H9 (cell line): ENCODE data around the gene XIRP1. TPM values are rescaled to one million over a fixed set of nuclear protein-coding genes. Genes with fewer than 3 reads are reported as not detected.

Experiments
- DNase-seq: peaks from one replicate; pipeline ENCODE4 v3.0.0-alpha.2; 2017
- H2AFZ ChIP-seq: one replicate; pipeline ENCODE4 v1.6.1; 2013; ENCODE audit warnings: mild to moderate bottlenecking, low read length, control low read depth, moderate library complexity
- H2AK5ac ChIP-seq: 2 replicates; pipeline ENCODE4 v1.6.1; 2013; ENCODE audit warnings: low read length, control low read depth, mixed read lengths; ENCODE audit not compliant: insufficient read length
- H2BK120ac ChIP-seq: one replicate; pipeline ENCODE4 v1.6.1; 2013; ENCODE audit warnings: low read depth, mild to moderate bottlenecking, low read length, control low read depth, inconsistent platforms; ENCODE audit not compliant: poor library complexity, severe bottlenecking
- H2BK12ac ChIP-seq: 2 replicates; pipeline ENCODE4 v1.6.1; 2013; ENCODE audit warnings: low read length, control low read depth, mixed read lengths, low read depth; ENCODE audit not compliant: insufficient read length
- H2BK15ac ChIP-seq: 2 replicates; pipeline ENCODE4 v1.6.1; 2013; ENCODE audit warnings: low read depth, low read length, control low read depth
- H2BK20ac ChIP-seq: one replicate; pipeline ENCODE4 v1.6.1; 2013; ENCODE audit warnings: low read depth, mild to moderate bottlenecking, low read length, control low read depth, inconsistent platforms; ENCODE audit not compliant: poor library complexity, severe bottlenecking
- H2BK5ac ChIP-seq: 2 replicates; pipeline ENCODE4 v1.6.1; 2013; ENCODE audit warnings: low read length, control low read depth, mixed read lengths; ENCODE audit not compliant: insufficient read length
- H3K14ac ChIP-seq: 2 replicates; pipeline ENCODE4 v1.6.1; 2013; ENCODE audit warnings: low read length, control low read depth; ENCODE audit not compliant: insufficient read depth
- H3K18ac ChIP-seq: 2 replicates; pipeline ENCODE4 v1.6.1; 2013; ENCODE audit warnings: low read depth, mild to moderate bottlenecking, mixed read lengths, low read length, control low read depth; ENCODE audit not compliant: insufficient read length
- H3K23ac ChIP-seq: 2 replicates; pipeline ENCODE4 v1.6.1; 2013; ENCODE audit warnings: low read length, control low read depth, mixed read lengths, low read depth; ENCODE audit not compliant: insufficient read length
- H3K23me2 ChIP-seq: 2 replicates; pipeline ENCODE4 v1.6.1; 2013; ENCODE audit warnings: low read depth, mild to moderate bottlenecking, mixed read lengths, low read length, control low read depth; ENCODE audit not compliant: insufficient read length, poor library complexity, severe bottlenecking
- H3K27ac ChIP-seq: 2 replicates; pipeline ENCODE4 v1.5.1; 2013; ENCODE audit warnings: low read length, control low read depth, mixed read lengths, low read depth; ENCODE audit not compliant: insufficient read length
- H3K27me3 ChIP-seq: 2 replicates; pipeline ENCODE4 v1.6.1; 2013; ENCODE audit warnings: low read length, control low read depth, inconsistent platforms; ENCODE audit not compliant: insufficient read depth
- H3K4ac ChIP-seq: 2 replicates; pipeline ENCODE4 v1.6.1; 2013; ENCODE audit warnings: low read depth, mild to moderate bottlenecking, control low read depth, inconsistent platforms, low read length, moderate library complexity
- H3K4me1 ChIP-seq: 2 replicates; pipeline ENCODE4 v1.6.1; 2013; ENCODE audit warnings: low read length, control low read depth, inconsistent platforms; ENCODE audit not compliant: insufficient read depth
- H3K4me2 ChIP-seq: 2 replicates; pipeline ENCODE4 v1.6.1; 2013; ENCODE audit warnings: low read length, control low read depth, mixed read lengths; ENCODE audit not compliant: insufficient read length, insufficient read depth
- H3K56ac ChIP-seq: 2 replicates; pipeline ENCODE4 v1.6.1; 2013; ENCODE audit warnings: low read depth, mild to moderate bottlenecking, mixed read lengths, low read length, control low read depth; ENCODE audit not compliant: insufficient read length
- H3K79me1 ChIP-seq: 2 replicates; pipeline ENCODE4 v1.6.1; 2013; ENCODE audit warnings: low read depth, mild to moderate bottlenecking, moderate library complexity, low read length, control low read depth, inconsistent platforms; ENCODE audit not compliant: insufficient read depth, poor library complexity, severe bottlenecking
- H3K79me2 ChIP-seq: 2 replicates; pipeline ENCODE4 v1.6.1; 2013; ENCODE audit warnings: low read length, control low read depth, inconsistent platforms; ENCODE audit not compliant: insufficient read depth
- H3K9ac ChIP-seq: 2 replicates; pipeline ENCODE4 v1.6.1; 2013; ENCODE audit warnings: low read length, control low read depth, mixed read lengths; ENCODE audit not compliant: insufficient read length; ENCODE audit errors: extremely low read depth
- H3K9me3 ChIP-seq: one replicate; pipeline ENCODE4 v1.6.1; 2013; ENCODE audit warnings: low read depth, low read length, inconsistent platforms; ENCODE audit not compliant: control insufficient read depth
- H3T11ph ChIP-seq: one replicate; pipeline ENCODE4 v1.6.1; 2013; ENCODE audit warnings: mild to moderate bottlenecking, low read length, control low read depth, inconsistent platforms
- H4K20me1 ChIP-seq: one replicate; pipeline ENCODE4 v1.6.1; 2013; ENCODE audit not compliant: control insufficient read depth, insufficient read length, insufficient read depth
- H4K5ac ChIP-seq: 2 replicates; pipeline ENCODE4 v1.6.1; 2013; ENCODE audit warnings: low read depth, mild to moderate bottlenecking, mixed read lengths, low read length, control low read depth; ENCODE audit not compliant: insufficient read length
- H4K8ac ChIP-seq: replicated peaks from 2 replicates; pipeline ENCODE4 v1.6.1; 2013; ENCODE audit warnings: low read length, control low read depth, mixed read lengths, low read depth; ENCODE audit not compliant: insufficient read length
- H4K91ac ChIP-seq: 2 replicates; pipeline ENCODE4 v1.6.1; 2013; ENCODE audit warnings: low read depth, mild to moderate bottlenecking, moderate library complexity, mixed read lengths, low read length, control low read depth; ENCODE audit not compliant: insufficient read length
- H3K27ac Mint-ChIP-seq, 3 experiments: 2 replicates in 2 of 3; 3 replicates in 1 of 3; pipeline ENCODE4 v1.8.0; 2020 to 2021; ENCODE audit warnings: mixed read lengths in 3 of 3, mild to moderate bottlenecking in 1 of 3, moderate library complexity in 1 of 3
- H3K27me3 Mint-ChIP-seq: 2 replicates; pipeline ENCODE4 v1.8.0; 2021; ENCODE audit warnings: low read depth, mild to moderate bottlenecking, moderate library complexity, mixed read lengths
- H3K36me3 Mint-ChIP-seq, 3 experiments: 2 replicates in 2 of 3; 3 replicates in 1 of 3; pipeline ENCODE4 v1.8.0; 2020 to 2021; ENCODE audit warnings: low read depth in 3 of 3, mixed read lengths in 3 of 3; ENCODE audit not compliant: insufficient read depth in 1 of 3
- H3K4me1 Mint-ChIP-seq, 2 experiments: 2 replicates each; pipeline ENCODE4 v1.8.0; 2020; ENCODE audit warnings: mixed read lengths in 2 of 2
- H3K4me3 Mint-ChIP-seq, 2 experiments: 2 replicates in 1 of 2; 3 replicates in 1 of 2; pipeline ENCODE4 v1.8.0; 2020 to 2021; ENCODE audit warnings: mild to moderate bottlenecking in 2 of 2, mixed read lengths in 2 of 2, moderate library complexity in 1 of 2
- H3K9me3 Mint-ChIP-seq, 2 experiments: 2 replicates in 1 of 2; 3 replicates in 1 of 2; pipeline ENCODE4 v1.8.0; 2020; ENCODE audit warnings: mild to moderate bottlenecking in 2 of 2, mixed read lengths in 2 of 2, moderate library complexity in 1 of 2
- CTCF ChIP-seq: fragments of 200-600 bp; sonication (generic); conservative IDR thresholded peaks from 3 replicates; pipeline ENCODE4 v1.8.0; 2021; ENCODE audit warnings: antibody characterized with exemption, mild to moderate bottlenecking
- WGBS: extraction: QIAGEN DNeasy Blood & Tissue Kit; methylation state at CpG from one replicate; pipeline ENCODE4 v1.1.7; 2013; ENCODE audit warnings: missing lambda C conversion rate, low lambda C conversion rate, mixed read lengths; ENCODE audit not compliant: insufficient read length; ENCODE audit errors: extremely low coverage; 5-methylcytosine and 5-hydroxymethylcytosine counted together
- total RNA-seq: library from RNA; stranded (reverse); gene quantifications from 2 replicates; pipeline ENCODE4 v1.2.1, GENCODE V29; 2021

The XIRP1 gene
- total RNA-seq, 1 experiment from 2014 or later = not detected

GRCh38 chr3:39165518-39165917, 26.9 kb downstream of the XIRP1 start:
- TF ChIP-seq CTCF = no peak

More at GRCh38 chr3:39165518-39165917, 26.9 kb downstream of the XIRP1 start:
- no peak for DNase-seq
- Histone ChIP-seq H2BK5ac (no peak overlapping the region), H3K9me3 (no peaks in the 10 kb centered on the region), H3K23ac (no peak overlapping the region), H3K79me1 (no peaks in the 10 kb centered on the region), H2BK12ac (no peak overlapping the region), H3K23me2 (no peaks in the 10 kb centered on the region), H2BK20ac (no peak overlapping the region), H3K4ac (no peak overlapping the region), H4K8ac (no peak overlapping the region), H4K5ac (no peak overlapping the region), H3K9ac (no peak overlapping the region), H2AFZ (no peak overlapping the region), H2BK120ac (no peak overlapping the region), H3T11ph (no peak overlapping the region), H3K27me3 (no peaks in the 10 kb centered on the region), H3K18ac (no peak overlapping the region), H3K4me1 (peaks cover 4% of the 10 kb centered on the region; the same call in 1 of the 2 replicates), H4K91ac (no peak overlapping the region), H3K79me2 (no peaks in the 10 kb centered on the region; the same call in 1 of the 2 replicates), H4K20me1 (no peaks in the 10 kb centered on the region), H3K56ac (no peak overlapping the region), H3K27ac (no peak overlapping the region), H3K4me2 (no peak overlapping the region), H2AK5ac (no peak overlapping the region), H3K14ac (no peak overlapping the region), H2BK15ac (no peak overlapping the region)
- Mint-ChIP-seq H3K36me3 (peaks cover 0 to 8% (median 3%) of the 10 kb centered on the region in 3 experiments; a peak in 5 of 7 replicates), H3K4me1 (peaks cover 13 to 17% of the 10 kb centered on the region in 2 experiments), H3K27ac (no peak overlapping the region), H3K4me3 (no peak overlapping the region), H3K9me3 (peaks cover 8% of the 10 kb centered on the region in 2 experiments; a peak in 4 of 5 replicates), H3K27me3 (no peaks in the 10 kb centered on the region; the same call in 1 of the 2 replicates)
- WGBS = no CpG with 5 or more reads among the region's 1 CpG
